Aorta (tissue), 5 donors: ENCODE data around the gene ZER1. TPM values are rescaled to one million over a fixed set of nuclear protein-coding genes. Genes with fewer than 3 reads are reported as not detected.
"Not testable (repeated sequence)": the region's sequence is repeated elsewhere in the genome, so short reads cannot be mapped to it uniquely, and the experiment has no call there.

ENCODE experiments used
- ATAC-seq: fragments of 200-7000 bp; cut with Tn5 transposase; one replicate; pipeline ENCODE4 v1.9.1; 2022; ENCODE audit warnings: moderate library complexity; ENCODE audit not compliant: low FRiP score
- DNase-seq, 2 donors: peaks; one replicate each; pipeline ENCODE4 v3.0.0-alpha.2; 2020
- H3K27ac ChIP-seq, 2 donors: one replicate each; pipeline ENCODE4 v1.5.1; 2013; ENCODE audit warnings: low read length in 2 of 2, mild to moderate bottlenecking in 2 of 2, moderate library complexity in 2 of 2, control low read depth in 1 of 2, inconsistent platforms in 1 of 2, low read depth in 1 of 2
- H3K27me3 ChIP-seq, 2 donors: one replicate each; pipeline ENCODE4 v1.6.1; 2013; ENCODE audit warnings: control low read depth in 1 of 2, low read length in 1 of 2, mild to moderate bottlenecking in 1 of 2, moderate library complexity in 1 of 2; ENCODE audit not compliant: insufficient read depth in 2 of 2, control insufficient read depth in 1 of 2
- H3K36me3 ChIP-seq, 2 donors: one replicate each; pipeline ENCODE4 v1.6.1; 2013; ENCODE audit warnings: control low read depth in 1 of 2, low read length in 1 of 2, mild to moderate bottlenecking in 1 of 2; ENCODE audit not compliant: insufficient read depth in 2 of 2, control insufficient read depth in 1 of 2
- H3K4me1 ChIP-seq, 2 donors: one replicate each; pipeline ENCODE4 v1.6.1; 2013; ENCODE audit warnings: low read length in 2 of 2, control low read depth in 1 of 2, mild to moderate bottlenecking in 1 of 2, moderate library complexity in 1 of 2; ENCODE audit not compliant: insufficient read depth in 2 of 2, control insufficient read depth in 1 of 2
- H3K4me3 ChIP-seq, 2 donors: one replicate each; pipeline ENCODE4 v1.5.1; 2013; ENCODE audit warnings: low read length in 2 of 2, control low read depth in 1 of 2, mild to moderate bottlenecking in 1 of 2
- H3K9me3 ChIP-seq: one replicate; pipeline ENCODE4 v1.6.1; 2013; ENCODE audit warnings: mild to moderate bottlenecking, low read length; ENCODE audit not compliant: control insufficient read depth
- WGBS, 2 donors: extraction: QIAGEN DNeasy Blood & Tissue Kit; methylation state at CpG; one replicate each; pipeline ENCODE4 v1.1.7; 2013; 5-methylcytosine and 5-hydroxymethylcytosine counted together
- intact Hi-C, 2 donors: fragments of 100-400 bp; cut with DNase I; formaldehyde crosslinking; loops; one replicate each; pipeline versions ENCODE4 v1.14.2 to v1.15.0; 2022
- polyA plus RNA-seq, 2 donors: library from polyadenylated mRNA; stranded (reverse); fragments of 200-250 nt; gene quantifications; one replicate each; pipeline ENCODE4 v1.2.3, GENCODE V29; 2013
- total RNA-seq, 2 donors: library from RNA; stranded (reverse); fragmentation: NEBNext Ultra II Directional; extraction: Animal tissue kit (Norgen Biotek cat#: 25700); gene quantifications; one replicate each; pipeline ENCODE4 v1.2.1, GENCODE V29; 2021
- donor health status: healthy with polysubstance abuse.
- donor health status: Bipolar disorder and iron deficiency.
- donor health status: DM: no; HTN: no; CAD: no.
- donor health status: DM: no; HTN: no; CAD: no.
- donor health status: DM: yes; HTN: yes; CAD: no.

Gene ZER1
- total and polyA plus RNA-seq, 4 donors = 14.5 to 42.9 (median 34.6) TPM

- H3K36me3 ChIP-seq, H3K9me3 ChIP-seq, H3K27ac ChIP-seq, H3K4me3 ChIP-seq, intact Hi-C loops, H3K4me1 ChIP-seq, H3K27me3 ChIP-seq, ATAC-seq: not testable (repeated sequence)
- DNase-seq = peak; percentile 25 to 64
- WGBS, 2 donors = 95 to 97% methylated on average over 29 to 30 of the region's 30 CpGs
These were observed 72.5 kb downstream of the ZER1 start for GRCh38 chr9:128699096-128699795.

DNA sequence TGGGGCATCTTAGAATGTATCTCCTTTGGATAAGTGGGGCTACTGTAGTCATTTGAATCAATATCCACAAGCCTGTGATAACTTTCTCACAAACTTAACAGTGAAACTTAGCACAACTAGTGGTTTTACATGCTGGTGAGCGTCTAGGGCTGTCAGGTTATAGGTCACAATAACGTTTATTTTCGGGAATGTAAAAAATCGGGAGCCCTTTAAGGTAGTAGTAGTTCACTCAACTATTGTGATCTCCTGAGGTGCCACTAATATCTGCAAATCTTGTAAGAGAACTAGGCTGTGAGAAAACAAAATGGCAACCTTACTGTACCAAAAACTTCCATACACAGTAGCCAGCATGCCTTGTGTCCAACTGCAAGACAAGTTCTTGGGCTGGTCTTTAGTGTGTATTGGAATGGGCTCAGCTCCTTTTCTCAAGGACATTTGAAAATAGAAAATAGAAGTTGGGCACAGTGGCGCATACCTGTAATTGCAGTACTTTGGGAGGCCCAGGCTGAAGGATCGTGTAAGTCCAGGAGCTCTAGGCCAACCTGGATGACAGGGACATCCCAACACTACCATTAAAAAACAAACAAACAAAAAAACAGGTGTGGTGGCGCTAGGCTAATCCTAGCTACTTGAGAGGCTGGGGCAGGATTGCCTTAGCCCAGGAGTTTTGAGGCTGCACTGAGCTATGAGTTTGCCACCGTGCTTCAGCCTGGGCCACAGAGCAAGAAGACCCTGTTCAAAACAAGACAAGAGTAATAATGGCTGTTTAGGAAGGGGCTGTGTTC, 74.6 kb downstream of the ZER1 start:
- 67 to 75% methylated on average over 8 of the region's 8 CpGs for WGBS, 2 donors
- no peak for ATAC-seq
- no peaks in the 10 kb centered on the region for H3K36me3 ChIP-seq
- no peaks in the 10 kb centered on the region for H3K9me3 ChIP-seq
- no peak overlapping the region for H3K27ac ChIP-seq
- intact Hi-C loops = no loop called here
- no peaks in the 10 kb centered on the region for H3K27me3 ChIP-seq
- H3K4me3 ChIP-seq = no peak overlapping the region
- DNase-seq = peak in 1 of 2 donors; percentile 25
- H3K4me1 ChIP-seq = no peaks in the 10 kb centered on the region

DNA sequence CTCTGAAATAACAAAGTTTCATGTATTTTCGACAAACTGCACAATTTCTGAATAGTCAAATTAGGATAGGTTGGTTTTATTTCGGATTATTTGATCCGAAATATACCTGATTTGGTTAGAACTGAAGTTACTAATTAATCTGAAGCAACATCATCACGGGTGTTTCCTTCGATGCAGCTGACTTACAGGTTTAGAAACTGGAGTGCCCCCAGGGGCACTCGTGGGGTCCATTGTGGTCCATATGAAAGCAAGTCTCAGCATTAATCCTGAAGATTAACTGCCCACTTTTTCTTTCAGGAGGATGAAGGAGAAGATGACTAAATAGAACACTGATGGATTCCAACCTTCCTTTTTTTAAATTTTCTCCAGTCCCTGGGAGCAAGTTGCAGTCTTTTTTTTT, 77.4 kb downstream of the ZER1 start:
- intact Hi-C loops = no loop called here
- Histone ChIP-seq H3K36me3 (no peaks in the 10 kb centered on the region), H3K9me3 (no peaks in the 10 kb centered on the region), H3K4me1 (no peaks in the 10 kb centered on the region), H3K27ac (no peak overlapping the region), H3K27me3 (no peaks in the 10 kb centered on the region), H3K4me3 (no peak overlapping the region)
- ATAC-seq (no peak), DNase-seq (no peak)
- WGBS, 2 donors = 81% methylated on average over 6 of the region's 6 CpGs

- intact Hi-C loops, H3K27me3 ChIP-seq, ATAC-seq, H3K9me3 ChIP-seq, H3K4me1 ChIP-seq, H3K36me3 ChIP-seq, DNase-seq, H3K4me3 ChIP-seq, H3K27ac ChIP-seq: not testable (repeated sequence)
- 78 to 82% methylated on average over 3 of the region's 3 CpGs for WGBS, 2 donors
These were observed 78.0 kb downstream of the ZER1 start for GRCh38 chr9:128693738-128694137.

DNA sequence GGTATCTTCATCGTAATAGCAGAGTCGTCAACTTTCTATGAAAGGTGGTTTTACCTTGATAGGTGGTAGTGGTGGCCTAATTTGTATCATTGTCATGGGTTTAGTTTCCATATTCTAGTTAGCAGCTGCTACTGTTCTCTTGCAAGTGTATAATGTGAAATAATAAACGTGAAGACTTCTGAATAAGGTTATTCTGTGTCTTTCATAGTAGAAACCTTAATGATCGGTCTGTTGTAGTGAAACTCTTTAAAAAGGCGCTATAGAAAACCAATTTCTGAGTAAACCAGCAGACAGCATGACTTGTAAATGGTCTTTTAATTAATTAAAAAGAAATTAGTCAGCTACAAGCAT, 81.1 kb downstream of the ZER1 start:
- Histone ChIP-seq H3K27ac (no peak overlapping the region), H3K36me3 (no peaks in the 10 kb centered on the region), H3K4me3 (peak overlapping the region; percentile 89 to 98), H3K4me1 (no peaks in the 10 kb centered on the region), H3K27me3 (no peaks in the 10 kb centered on the region), H3K9me3 (no peaks in the 10 kb centered on the region)
- WGBS, 2 donors = 19 to 24% methylated on average over 5 of the region's 5 CpGs
- ATAC-seq (no peak), DNase-seq (no peak)
- intact Hi-C loops = no loop called here

DNA sequence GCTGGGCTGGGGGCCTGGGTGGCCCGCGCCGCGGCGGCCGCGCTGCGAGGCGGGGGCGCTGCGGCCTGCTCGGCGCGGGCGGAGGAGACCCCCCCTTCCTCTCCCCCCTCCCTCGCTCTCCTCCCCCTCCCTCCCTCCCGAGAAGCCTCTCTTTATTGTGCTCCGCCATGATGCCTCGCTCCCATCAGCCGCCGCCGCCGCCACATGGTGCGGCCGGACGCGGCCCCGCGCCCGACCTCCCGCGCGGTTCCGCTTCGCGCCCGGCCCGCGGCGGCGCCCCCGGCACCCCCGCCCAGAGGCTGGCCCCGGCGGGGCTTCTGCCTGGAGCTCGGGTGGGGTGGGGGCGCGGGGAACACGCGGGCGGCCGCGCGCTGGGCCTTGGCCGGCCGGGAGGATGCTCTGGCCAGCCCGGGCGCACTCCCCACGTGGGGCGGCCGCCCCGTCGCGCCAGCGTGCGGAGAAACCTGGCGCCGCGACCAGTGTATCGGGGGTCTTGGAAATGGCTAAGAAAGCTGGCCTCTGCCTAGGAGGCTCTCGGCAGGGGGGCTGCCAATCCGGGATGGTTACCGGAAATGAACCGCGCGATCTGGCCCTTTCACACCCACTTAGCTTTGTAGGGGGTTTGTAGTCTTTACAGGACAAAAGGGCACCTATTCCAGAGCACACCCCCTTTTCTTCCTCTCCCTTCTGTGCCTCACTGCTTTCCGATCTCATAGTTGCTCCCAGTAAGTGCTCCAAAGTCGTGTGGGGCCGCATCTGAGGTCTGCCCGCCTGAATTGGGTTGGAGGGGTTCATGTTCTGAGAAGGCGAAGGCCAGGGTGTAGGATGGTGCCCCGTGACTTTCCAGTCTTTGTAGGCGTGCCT, 81.7 kb downstream of the ZER1 start:
- Histone ChIP-seq H3K36me3 (no peaks in the 10 kb centered on the region), H3K27ac (peak overlapping the region in 1 of 2 donors; percentile 67), H3K4me1 (no peaks in the 10 kb centered on the region), H3K9me3 (no peaks in the 10 kb centered on the region), H3K4me3 (peak overlapping the region; percentile 89 to 98), H3K27me3 (no peaks in the 10 kb centered on the region)
- WGBS, 2 donors = 1 to 2% methylated on average over 53 to 83 of the region's 83 CpGs
- ATAC-seq (no peak), DNase-seq (peak; percentile 51 to 82)
- intact Hi-C loops = loop anchor here (2.0 to 5.0 kb wide), 2 partner anchors 33 to 53 kb away; partner anchors contain the start of gene DYNC2I2 (in 1 of the 2)

DNA sequence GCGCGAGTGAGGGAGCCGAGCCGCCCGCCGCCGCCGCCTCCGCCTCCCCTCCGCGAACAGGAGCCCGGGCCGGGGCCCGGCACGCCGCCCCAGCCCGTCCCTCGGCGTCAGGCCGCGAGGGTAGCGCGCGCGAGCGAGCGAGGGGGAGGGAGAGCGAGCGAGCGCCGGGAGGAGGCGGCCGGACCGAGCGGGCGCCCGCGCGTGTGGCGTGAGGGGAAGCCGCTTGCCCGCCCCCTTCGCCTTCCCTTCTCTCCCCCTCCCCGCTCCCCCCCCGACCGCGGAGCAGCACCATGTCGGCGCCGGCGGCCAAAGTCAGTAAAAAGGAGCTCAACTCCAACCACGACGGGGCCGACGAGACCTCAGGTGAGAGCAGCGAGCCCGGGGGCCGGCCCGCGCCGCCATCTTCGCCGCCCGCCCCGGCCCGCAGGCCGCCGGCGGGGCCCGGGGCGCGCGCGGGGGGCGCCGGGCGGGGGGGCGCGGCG, 82.4 kb downstream of the ZER1 start:
- ATAC-seq (peak; percentile 5), DNase-seq (peak; percentile 76 to 88)
- intact Hi-C loops = loop anchor here (2.0 to 5.0 kb wide), 2 partner anchors 33 to 52 kb away; partner anchors contain the start of gene DYNC2I2 (in 1 of the 2)
- no peaks in the 10 kb centered on the region for H3K9me3 ChIP-seq
- no peaks in the 10 kb centered on the region for H3K27me3 ChIP-seq
- H3K36me3 ChIP-seq = no peaks in the 10 kb centered on the region
- no peaks in the 10 kb centered on the region for H3K4me1 ChIP-seq
- peak overlapping the region; percentile 67 to 77 for H3K27ac ChIP-seq
- H3K4me3 ChIP-seq = peak overlapping the region; percentile 89 to 98
- 0 to 1% methylated on average over 1 to 79 of the region's 80 CpGs for WGBS, 2 donors

GRCh38 chr9:128688501-128689292, 83.0 kb downstream of the ZER1 start, which contains the start of gene SET:
Gene SET, plus strand, starts transcription at chr9:128689222. Its CDS starts 361 bp downstream, at chr9:128689583.
- intact Hi-C loops = loop anchor here (2.0 to 5.0 kb wide), 2 partner anchors 32 to 51 kb away; partner anchors contain the start of gene DYNC2I2 (in 1 of the 2)
- DNase-seq (peak; percentile 97), ATAC-seq (peak; percentile 96)
- no peaks in the 10 kb centered on the region for H3K9me3 ChIP-seq
- H3K4me1 ChIP-seq = no peaks in the 10 kb centered on the region
- H3K27ac ChIP-seq = peak within 1 kb of the TSS; percentile 67 to 77
- H3K36me3 ChIP-seq = no peaks in the 10 kb centered on the region
- no peaks in the 10 kb centered on the region for H3K27me3 ChIP-seq
- 2 to 4% methylated on average over 53 to 93 of the region's 93 CpGs for WGBS, 2 donors
- peak within 1 kb of the TSS; percentile 89 to 98 for H3K4me3 ChIP-seq
